Breast epithelium (tissue), 4 donors: Measurements from ENCODE around the gene ZNF143. TPM values are rescaled to one million over a fixed set of nuclear protein-coding genes. Genes with fewer than 3 reads are reported as not detected.

Source experiments
- DNase-seq, 2 donors: peaks; one replicate each; pipeline ENCODE4 v3.0.0-alpha.2; 2019; ENCODE audit warnings: low spot score in 2 of 2
- H3K27ac ChIP-seq, 2 donors: fragments of 200-600 bp; sonication (generic) in 1 of 2; one replicate each; pipeline ENCODE4 v1.5.1; 2016 to 2019; ENCODE audit warnings: mild to moderate bottlenecking in 1 of 2
- H3K27me3 ChIP-seq, 2 donors: fragments of 200-600 bp; sonication (generic) in 1 of 2; one replicate each; pipeline versions ENCODE4 v1.5.1 to v1.6.0; 2017 to 2019; ENCODE audit warnings: control low read depth in 1 of 2, mild to moderate bottlenecking in 1 of 2
- H3K36me3 ChIP-seq: fragments of 200-600 bp; one replicate; pipeline ENCODE4 v1.5.1; 2019
- H3K4me1 ChIP-seq, 2 donors: fragments of 200-600 bp; sonication (generic); one replicate each; pipeline ENCODE4 v1.5.1; 2016 to 2019; ENCODE audit warnings: control low read depth in 1 of 2
- H3K4me3 ChIP-seq, 3 donors: fragments of 200-600 bp; sonication (generic); 1 replicate in 2 of 3; 2 replicates in 1 of 3; pipeline ENCODE4 v1.5.1; 2016 to 2019; ENCODE audit warnings: mild to moderate bottlenecking in 3 of 3, moderate library complexity in 2 of 3
- H3K9me3 ChIP-seq, 2 donors: fragments of 200-600 bp; sonication (generic) in 1 of 2; one replicate each; pipeline ENCODE4 v1.5.1; 2016 to 2019; ENCODE audit warnings: control low read depth in 1 of 2
- CTCF ChIP-seq, 3 donors: fragments of 450-650 bp; IDR thresholded peaks; one replicate each; pipeline ENCODE4 v1.5.1; 2016 to 2017; ENCODE audit warnings: antibody characterized with exemption in 3 of 3, mild to moderate bottlenecking in 3 of 3, moderate library complexity in 3 of 3
- POLR2A ChIP-seq: fragments of 450-650 bp; IDR thresholded peaks from one replicate; pipeline ENCODE4 v1.6.1; 2016; ENCODE audit warnings: antibody characterized with exemption, mild to moderate bottlenecking, moderate library complexity
- POLR2AphosphoS5 ChIP-seq, 3 donors: sonication (generic); formaldehyde crosslinking; IDR thresholded peaks; one replicate each; pipeline ENCODE4 v1.6.1; 2017; ENCODE audit warnings: antibody characterized with exemption in 3 of 3
- intact Hi-C: fragments of 100-400 bp; cut with DNase I; formaldehyde crosslinking; loops from one replicate; pipeline ENCODE4 v1.15.1; 2023; ENCODE audit warnings: low total_unique reads
- total RNA-seq, 3 donors: library from RNA; depleted of rRNA; stranded (reverse); fragments of >200 nt; gene quantifications; one replicate each; pipeline ENCODE4 v1.1.0, GENCODE V29; 2016

Gene ZNF143
- total RNA-seq, 3 donors from 2014 or later, result 21.1 to 41.3 (median 39.2) TPM

- no peaks in the 10 kb centered on the region for H3K4me1 ChIP-seq
- no peak overlapping the region for H3K27ac ChIP-seq
- intact Hi-C loops, result loop anchor here (2.0 kb wide), 1 partner anchor 34 kb away; no protein-coding TSS in a partner anchor
- H3K27me3 ChIP-seq, result no peaks in the 10 kb centered on the region
- peaks cover 4% of the 10 kb centered on the region for H3K36me3 ChIP-seq
- no peak overlapping the region for H3K4me3 ChIP-seq
- TF ChIP-seq CTCF (IDR thresholded peaks at IDR 0.05), result no peak
- TF ChIP-seq POLR2A, result no peak
- no peak for TF ChIP-seq POLR2AphosphoS5 (IDR thresholded peaks at IDR 0.05)
- no peaks in the 10 kb centered on the region for H3K9me3 ChIP-seq
- DNase-seq, result no peak
These were observed 29.6 kb downstream of the ZNF143 start for GRCh38 chr11:9490376-9490775.

- DNase-seq, result no peak
These were observed 32.7 kb downstream of the ZNF143 start for GRCh38 chr11:9493492-9493891.

GRCh38 chr11:9494316-9494715 is 33.5 kb downstream of the ZNF143 start:
- Histone ChIP-seq H3K4me1 (no peaks in the 10 kb centered on the region), H3K27me3 (no peaks in the 10 kb centered on the region), H3K36me3 (peaks cover 5% of the 10 kb centered on the region), H3K27ac (no peak overlapping the region), H3K9me3 (no peaks in the 10 kb centered on the region), H3K4me3 (no peak overlapping the region)
- intact Hi-C loops, result no loop called here
- no peak for TF ChIP-seq POLR2A
- TF ChIP-seq POLR2AphosphoS5 (IDR thresholded peaks at IDR 0.05), result no peak
- TF ChIP-seq CTCF (IDR thresholded peaks at IDR 0.05), result no peak
- DNase-seq, result no peak

More at GRCh38 chr11:9493492-9493891, 32.7 kb downstream of the ZNF143 start:
- Histone ChIP-seq H3K36me3 (peaks cover 5% of the 10 kb centered on the region), H3K27me3 (no peaks in the 10 kb centered on the region), H3K4me1 (no peaks in the 10 kb centered on the region), H3K9me3 (no peaks in the 10 kb centered on the region), H3K27ac (no peak overlapping the region), H3K4me3 (no peak overlapping the region)
- intact Hi-C loops, result no loop called here
- TF ChIP-seq POLR2A (no peak), POLR2AphosphoS5 (IDR thresholded peaks at IDR 0.05) (no peak), CTCF (IDR thresholded peaks at IDR 0.05) (no peak)

- DNase-seq, result no peak
- H3K4me1 ChIP-seq, result no peaks in the 10 kb centered on the region
- H3K27me3 ChIP-seq, result no peaks in the 10 kb centered on the region
- peaks cover 5% of the 10 kb centered on the region for H3K36me3 ChIP-seq
- no peak for TF ChIP-seq POLR2AphosphoS5 (IDR thresholded peaks at IDR 0.05)
- TF ChIP-seq CTCF (IDR thresholded peaks at IDR 0.05), result no peak
- TF ChIP-seq POLR2A, result no peak
- H3K4me3 ChIP-seq, result no peak overlapping the region
- H3K27ac ChIP-seq, result no peak overlapping the region
- intact Hi-C loops, result no loop called here
- H3K9me3 ChIP-seq, result no peaks in the 10 kb centered on the region
These were observed 35.1 kb downstream of the ZNF143 start for GRCh38 chr11:9495803-9496514.

GRCh38 chr11:9498457-9499078 is 37.8 kb downstream of the ZNF143 start:
- Histone ChIP-seq H3K27me3 (no peaks in the 10 kb centered on the region), H3K27ac (no peak overlapping the region), H3K36me3 (peaks cover 11% of the 10 kb centered on the region), H3K4me3 (no peak overlapping the region), H3K9me3 (no peaks in the 10 kb centered on the region), H3K4me1 (no peaks in the 10 kb centered on the region)
- DNase-seq, result no peak
- TF ChIP-seq POLR2AphosphoS5 (IDR thresholded peaks at IDR 0.05) (no peak), CTCF (IDR thresholded peaks at IDR 0.05) (no peak), POLR2A (no peak)
- intact Hi-C loops, result no loop called here
